Activated CD8-positive, alpha-beta T cell treated with anti-CD3 and anti-CD28 coated beads for 36 hours (primary cell): ENCODE measurements around the gene CAMK4. TPM values are rescaled to one million over a fixed set of nuclear protein-coding genes. Genes with fewer than 3 reads are reported as not detected.

ENCODE experiments used
- ATAC-seq: fragments of 200-7000 bp; cut with Tn5 transposase; one replicate; pipeline ENCODE4 v1.10.0; 2021; ENCODE audit warnings: mild to moderate bottlenecking, moderate library complexity
- CTCF ChIA-PET: fragments of 350-600 bp; sonication (Branson Sonifier 250); formaldehyde crosslinking; loops from one replicate; lab custom pipeline; 2021; ENCODE audit warnings: antibody characterized with exemption; lab: Charles Lee
- POLR2A ChIA-PET: fragments of 350-600 bp; sonication (Branson Sonifier 250); formaldehyde crosslinking; loops from one replicate; lab custom pipeline; 2021; ENCODE audit warnings: antibody characterized with exemption; lab: Charles Lee
- DNase-seq: peaks from one replicate; pipeline ENCODE4 v3.0.0-alpha.2; 2020
- H3K27ac Mint-ChIP-seq: one replicate; pipeline ENCODE4 v1.8.0; 2021; ENCODE audit warnings: mild to moderate bottlenecking, mixed read lengths
- H3K27me3 Mint-ChIP-seq: one replicate; pipeline ENCODE4 v1.8.0; 2021; ENCODE audit warnings: mixed read lengths
- H3K36me3 Mint-ChIP-seq: one replicate; pipeline ENCODE4 v1.8.0; 2021; ENCODE audit warnings: low read depth, mixed read lengths
- H3K4me1 Mint-ChIP-seq: one replicate; pipeline ENCODE4 v1.8.0; 2021; ENCODE audit warnings: low read depth, mixed read lengths
- H3K4me3 Mint-ChIP-seq: one replicate; pipeline ENCODE4 v1.8.0; 2021; ENCODE audit warnings: mild to moderate bottlenecking, moderate library complexity, mixed read lengths
- H3K9me3 Mint-ChIP-seq: one replicate; pipeline ENCODE4 v1.8.0; 2021; ENCODE audit warnings: mixed read lengths
- CTCF ChIP-seq: fragments of 200-600 bp; IDR thresholded peaks from one replicate; pipeline ENCODE4 v1.8.0; 2022; ENCODE audit warnings: antibody characterized with exemption, mild to moderate bottlenecking
- intact Hi-C: fragments of 100-400 bp; cut with micrococcal nuclease; formaldehyde crosslinking; loops from one replicate; pipeline ENCODE4 v1.10.0; 2022
- total RNA-seq, 2 experiments: library from RNA; stranded (reverse); gene quantifications; one replicate each; pipeline ENCODE4 v1.2.3, GENCODE V29; 2021

The CAMK4 gene
- total RNA-seq, 2 experiments from 2014 or later = 79.7 to 80.7 TPM

- ATAC-seq (peak; percentile 37), DNase-seq (peak; percentile 59)
- Mint-ChIP-seq H3K4me3 (peak overlapping the region; percentile 96), H3K27ac (peak overlapping the region; percentile 97), H3K27me3 (no peaks in the 10 kb centered on the region), H3K36me3 (peaks cover 27% of the 10 kb centered on the region), H3K9me3 (no peaks in the 10 kb centered on the region), H3K4me1 (peaks cover 34% of the 10 kb centered on the region)
- TF ChIP-seq CTCF = no peak
- CTCF ChIA-PET = interaction anchor here (0.6 to 5.1 kb wide), 8 partner anchors 8 to 66 kb away, joined by 3 to 70 read pairs (median 9); no protein-coding TSS in a partner anchor
- POLR2A ChIA-PET = interaction anchor here (0.6 to 11.6 kb wide), 13 partner anchors 8 to 287 kb away, joined by 3 to 176 read pairs (median 3); partner anchors contain the start of gene STARD4
- intact Hi-C loops = loop anchor here (5.0 kb wide), 2 partner anchors 53 to 62 kb away; no protein-coding TSS in a partner anchor
These were observed 569 bp downstream of the CAMK4 start for GRCh38 chr5:111224561-111225345.

GRCh38 chr5:111225926-111226325, 1.7 kb downstream of the CAMK4 start:
- Mint-ChIP-seq H3K4me3 (peak overlapping the region; percentile 96), H3K36me3 (peaks cover 31% of the 10 kb centered on the region), H3K27ac (peak overlapping the region; percentile 97), H3K27me3 (no peaks in the 10 kb centered on the region), H3K9me3 (no peaks in the 10 kb centered on the region), H3K4me1 (peaks cover 44% of the 10 kb centered on the region)
- DNase-seq (peak; percentile 43), ATAC-seq (peak; percentile 7)
- intact Hi-C loops = loop anchor here (5.0 kb wide), 2 partner anchors 51 to 64 kb away; no protein-coding TSS in a partner anchor
- ChIA-PET CTCF (interaction anchor here (0.9 to 2.8 kb wide), 7 partner anchors 10 to 74 kb away, joined by 3 to 13 read pairs (median 4); no protein-coding TSS in a partner anchor), POLR2A (interaction anchor here (0.7 to 11.6 kb wide), 8 partner anchors 11 to 287 kb away, joined by 3 to 176 read pairs (median 4); partner anchors contain the start of gene STARD4)
- no peak for TF ChIP-seq CTCF

- peaks cover 49% of the 10 kb centered on the region for H3K4me1 Mint-ChIP-seq
- intact Hi-C loops = loop anchor here (5.0 kb wide), 2 partner anchors 51 to 64 kb away; no protein-coding TSS in a partner anchor
- no peak for TF ChIP-seq CTCF
- H3K9me3 Mint-ChIP-seq = no peaks in the 10 kb centered on the region
- DNase-seq (no peak), ATAC-seq (no peak)
- peak overlapping the region; percentile 96 for H3K4me3 Mint-ChIP-seq
- CTCF ChIA-PET = interaction anchor here (0.9 to 5.7 kb wide), 9 partner anchors 10 to 305 kb away, joined by 3 to 34 read pairs (median 4); no protein-coding TSS in a partner anchor
- peaks cover 35% of the 10 kb centered on the region for H3K36me3 Mint-ChIP-seq
- peak overlapping the region; percentile 97 for H3K27ac Mint-ChIP-seq
- POLR2A ChIA-PET = interaction anchor here (1.2 to 11.6 kb wide), 8 partner anchors 10 to 286 kb away, joined by 3 to 176 read pairs (median 4); partner anchors contain the start of gene STARD4
- no peaks in the 10 kb centered on the region for H3K27me3 Mint-ChIP-seq
These were observed 2.4 kb downstream of the CAMK4 start for GRCh38 chr5:111226556-111226955.

GRCh38 chr5:111227226-111227782, 3.1 kb downstream of the CAMK4 start:
- ChIA-PET CTCF (interaction anchor here (1.1 to 5.7 kb wide), 8 partner anchors 9 to 304 kb away, joined by 3 to 34 read pairs (median 5); no protein-coding TSS in a partner anchor), POLR2A (interaction anchor here (1.2 to 11.6 kb wide), 9 partner anchors 9 to 285 kb away, joined by 3 to 176 read pairs (median 4); partner anchors contain the start of gene STARD4)
- TF ChIP-seq CTCF = no peak
- peak overlapping the region; percentile 96 for H3K4me3 Mint-ChIP-seq
- H3K4me1 Mint-ChIP-seq = peaks cover 56% of the 10 kb centered on the region
- peak; percentile 4 for ATAC-seq
- no peak for DNase-seq
- intact Hi-C loops = loop anchor here (5.0 kb wide), 2 partner anchors 50 to 65 kb away; no protein-coding TSS in a partner anchor
- H3K36me3 Mint-ChIP-seq = peaks cover 36% of the 10 kb centered on the region
- no peaks in the 10 kb centered on the region for H3K9me3 Mint-ChIP-seq
- peak overlapping the region; percentile 97 for H3K27ac Mint-ChIP-seq
- no peaks in the 10 kb centered on the region for H3K27me3 Mint-ChIP-seq
